Liver (tissue), 9 donors: ENCODE results near the gene MAGI1. TPM values are rescaled to one million over a fixed set of nuclear protein-coding genes. Genes with fewer than 3 reads are reported as not detected.

Source experiments
- DNase-seq: peaks from one replicate; pipeline ENCODE4 v3.0.0-alpha.2; 2017; ENCODE audit warnings: low spot score
- H3K27ac ChIP-seq, 2 donors: one replicate each; pipeline ENCODE4 v1.7.0; 2013; ENCODE audit warnings: inconsistent platforms in 2 of 2, low read length in 2 of 2, control low read depth in 1 of 2, low read depth in 1 of 2, mild to moderate bottlenecking in 1 of 2
- H3K27me3 ChIP-seq, 4 donors: one replicate each; pipeline versions ENCODE4 v1.6.1 to v1.7.0; 2013; ENCODE audit warnings: low read length in 3 of 4, inconsistent platforms in 1 of 4, mild to moderate bottlenecking in 1 of 4, moderate library complexity in 1 of 4; ENCODE audit not compliant: control insufficient read depth in 4 of 4, insufficient read depth in 4 of 4
- H3K36me3 ChIP-seq, 4 donors: one replicate each; pipeline versions ENCODE4 v1.6.1 to v1.7.0; 2013; ENCODE audit warnings: low read length in 3 of 4, mild to moderate bottlenecking in 3 of 4, low read depth in 1 of 4, moderate library complexity in 1 of 4; ENCODE audit not compliant: control insufficient read depth in 4 of 4, insufficient read depth in 3 of 4
- H3K4me1 ChIP-seq, 4 donors: one replicate each; pipeline versions ENCODE4 v1.6.1 to v1.7.0; 2013; ENCODE audit warnings: low read length in 3 of 4, mild to moderate bottlenecking in 3 of 4, moderate library complexity in 1 of 4; ENCODE audit not compliant: control insufficient read depth in 4 of 4, insufficient read depth in 4 of 4
- H3K4me3 ChIP-seq, 3 donors: one replicate each; pipeline versions ENCODE4 v1.6.1 to v1.7.0; 2013; ENCODE audit warnings: low read length in 3 of 3, control low read depth in 1 of 3, low read depth in 1 of 3, mild to moderate bottlenecking in 1 of 3
- H3K9ac ChIP-seq, 2 donors: one replicate each; pipeline ENCODE4 v1.7.0; 2013; ENCODE audit warnings: low read length in 2 of 2, mild to moderate bottlenecking in 2 of 2, moderate library complexity in 2 of 2, control low read depth in 1 of 2, low read depth in 1 of 2
- H3K9me3 ChIP-seq, 4 donors: one replicate each; pipeline versions ENCODE4 v1.6.1 to v1.7.0; 2013; ENCODE audit warnings: low read length in 3 of 4; ENCODE audit not compliant: control insufficient read depth in 4 of 4
- ATF3 ChIP-seq: IDR thresholded peaks from 2 replicates; pipeline ENCODE4 v1.6.1; 2016; ENCODE audit warnings: antibody characterized with exemption
- EGR1 ChIP-seq, 2 donors: IDR thresholded peaks; 2 replicates each; pipeline ENCODE4 v1.6.1; 2016 to 2018; ENCODE audit warnings: antibody characterized with exemption in 2 of 2, low read depth in 2 of 2
- FOXA1 ChIP-seq: IDR thresholded peaks from 2 replicates; pipeline ENCODE4 v1.6.1; 2016; ENCODE audit warnings: antibody characterized with exemption
- FOXA2 ChIP-seq: IDR thresholded peaks from 2 replicates; pipeline ENCODE4 v1.6.1; 2016; ENCODE audit warnings: antibody characterized with exemption
- GABPA ChIP-seq, 2 donors: IDR thresholded peaks in 1 of 2; conservative IDR thresholded peaks in 1 of 2; 2 replicates each; pipeline ENCODE4 v1.6.1; 2016; ENCODE audit warnings: antibody characterized with exemption in 2 of 2, mild to moderate bottlenecking in 1 of 2, moderate library complexity in 1 of 2
- HNF4A ChIP-seq, 2 donors: conservative IDR thresholded peaks; 2 replicates each; pipeline ENCODE4 v1.6.1; 2016; ENCODE audit warnings: antibody characterized with exemption in 2 of 2, mild to moderate bottlenecking in 2 of 2
- HNF4G ChIP-seq: IDR thresholded peaks from 2 replicates; pipeline ENCODE4 v1.6.1; 2016; ENCODE audit warnings: antibody characterized with exemption
- JUND ChIP-seq, 2 donors: IDR thresholded peaks; 2 replicates each; pipeline ENCODE4 v1.6.1; 2016; ENCODE audit warnings: antibody characterized with exemption in 2 of 2
- MAX ChIP-seq: IDR thresholded peaks from 2 replicates; pipeline ENCODE4 v1.6.1; 2016; ENCODE audit warnings: antibody characterized with exemption
- NR2F2 ChIP-seq: IDR thresholded peaks from 2 replicates; pipeline ENCODE4 v1.6.1; 2016; ENCODE audit warnings: antibody characterized with exemption
- RAD21 ChIP-seq, 2 donors: IDR thresholded peaks; 2 replicates each; pipeline ENCODE4 v1.6.1; 2016; ENCODE audit warnings: antibody characterized with exemption in 2 of 2, mild to moderate bottlenecking in 2 of 2
- RXRA ChIP-seq, 2 donors: IDR thresholded peaks; 2 replicates each; pipeline ENCODE4 v1.6.1; 2017 to 2018; ENCODE audit warnings: antibody characterized with exemption in 2 of 2, mild to moderate bottlenecking in 1 of 2
- SP1 ChIP-seq: IDR thresholded peaks from 2 replicates; pipeline ENCODE4 v1.6.1; 2018; ENCODE audit warnings: antibody characterized with exemption, mild to moderate bottlenecking
- TAF1 ChIP-seq: conservative IDR thresholded peaks from 2 replicates; pipeline ENCODE4 v1.6.1; 2016; ENCODE audit warnings: antibody characterized with exemption, mild to moderate bottlenecking
- YY1 ChIP-seq: IDR thresholded peaks from 2 replicates; pipeline ENCODE4 v1.6.1; 2016; ENCODE audit warnings: antibody characterized with exemption, mild to moderate bottlenecking
- ZBTB33 ChIP-seq: IDR thresholded peaks from 2 replicates; pipeline ENCODE4 v1.6.1; 2016; ENCODE audit warnings: antibody characterized with exemption
- WGBS: extraction: QIAGEN DNeasy Blood & Tissue Kit; methylation state at CpG from one replicate; pipeline ENCODE4 v1.1.7; 2013; 5-methylcytosine and 5-hydroxymethylcytosine counted together
- polyA plus RNA-seq, 2 donors: library from polyadenylated mRNA; stranded (reverse) in 1 of 2; unstranded in 1 of 2; fragments of 200-250 nt in 1 of 2; fragments of >200 nt in 1 of 2; fragmentation: Nextera tagmentation in 1 of 2; extraction: Ambion mirVana in 1 of 2; gene quantifications; one replicate each; pipeline versions ENCODE4 v1.2.1 to v1.2.3, GENCODE V29; 2013 to 2015
- total RNA-seq, 2 donors: library from RNA; depleted of rRNA; stranded (reverse); fragments of >200 nt; gene quantifications; one replicate each; pipeline ENCODE4 v1.2.3, GENCODE V29; 2014
- TF ChIP-seq, protein P1 (sequence below): IDR thresholded peaks from 2 replicates; pipeline ENCODE4 v1.6.1; 2016; ENCODE audit warnings: antibody characterized with exemption, mild to moderate bottlenecking
- TF ChIP-seq, protein P2 (sequence below): fragments of 150-350 bp; IDR thresholded peaks from 2 replicates; pipeline ENCODE4 v1.5.1; 2017; ENCODE audit warnings: improper control_type of control experiment, low read depth, low read length; ENCODE audit not compliant: missing input control
- donor health status: healthy.
- donor health status: healthy.
- donor health status: healthy.
- donor health status: healthy.
- donor health status: healthy.

Gene MAGI1
- total and polyA plus RNA-seq, 4 donors, result 9.6 to 68.8 (median 14.0) TPM

DNA sequence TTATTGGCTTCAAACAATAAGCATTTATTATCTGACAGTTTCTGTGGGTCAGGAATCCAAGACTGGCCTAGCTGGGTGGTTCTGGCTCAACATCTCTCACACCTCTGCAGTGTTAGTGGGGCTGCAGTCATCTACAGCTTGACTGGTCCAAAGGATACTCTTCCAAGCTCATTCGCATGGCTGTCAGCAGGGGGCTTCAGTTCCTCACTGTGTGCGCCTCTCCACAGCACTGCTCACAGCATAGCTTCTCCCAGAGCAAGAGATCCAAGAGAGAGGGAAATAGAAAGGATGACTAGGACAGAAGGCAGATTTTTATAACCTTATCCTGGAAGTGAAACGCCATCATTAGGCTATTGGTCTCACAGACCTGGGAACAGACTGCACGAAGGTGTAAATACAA, 64.2 kb downstream of the MAGI1 start (continued):
- TF ChIP-seq, protein P1, sequence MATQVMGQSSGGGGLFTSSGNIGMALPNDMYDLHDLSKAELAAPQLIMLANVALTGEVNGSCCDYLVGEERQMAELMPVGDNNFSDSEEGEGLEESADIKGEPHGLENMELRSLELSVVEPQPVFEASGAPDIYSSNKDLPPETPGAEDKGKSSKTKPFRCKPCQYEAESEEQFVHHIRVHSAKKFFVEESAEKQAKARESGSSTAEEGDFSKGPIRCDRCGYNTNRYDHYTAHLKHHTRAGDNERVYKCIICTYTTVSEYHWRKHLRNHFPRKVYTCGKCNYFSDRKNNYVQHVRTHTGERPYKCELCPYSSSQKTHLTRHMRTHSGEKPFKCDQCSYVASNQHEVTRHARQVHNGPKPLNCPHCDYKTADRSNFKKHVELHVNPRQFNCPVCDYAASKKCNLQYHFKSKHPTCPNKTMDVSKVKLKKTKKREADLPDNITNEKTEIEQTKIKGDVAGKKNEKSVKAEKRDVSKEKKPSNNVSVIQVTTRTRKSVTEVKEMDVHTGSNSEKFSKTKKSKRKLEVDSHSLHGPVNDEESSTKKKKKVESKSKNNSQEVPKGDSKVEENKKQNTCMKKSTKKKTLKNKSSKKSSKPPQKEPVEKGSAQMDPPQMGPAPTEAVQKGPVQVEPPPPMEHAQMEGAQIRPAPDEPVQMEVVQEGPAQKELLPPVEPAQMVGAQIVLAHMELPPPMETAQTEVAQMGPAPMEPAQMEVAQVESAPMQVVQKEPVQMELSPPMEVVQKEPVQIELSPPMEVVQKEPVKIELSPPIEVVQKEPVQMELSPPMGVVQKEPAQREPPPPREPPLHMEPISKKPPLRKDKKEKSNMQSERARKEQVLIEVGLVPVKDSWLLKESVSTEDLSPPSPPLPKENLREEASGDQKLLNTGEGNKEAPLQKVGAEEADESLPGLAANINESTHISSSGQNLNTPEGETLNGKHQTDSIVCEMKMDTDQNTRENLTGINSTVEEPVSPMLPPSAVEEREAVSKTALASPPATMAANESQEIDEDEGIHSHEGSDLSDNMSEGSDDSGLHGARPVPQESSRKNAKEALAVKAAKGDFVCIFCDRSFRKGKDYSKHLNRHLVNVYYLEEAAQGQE, result no peak
- no peak for TF ChIP-seq FOXA1
- TF ChIP-seq RAD21 (IDR thresholded peaks at IDR 0.05), result no peak

- H3K9ac ChIP-seq, result no peak overlapping the region
- TF ChIP-seq EGR1 (IDR thresholded peaks at IDR 0.05; ENCODE audit: low read depth in 2 of 2) (no peak), FOXA1 (no peak), RAD21 (IDR thresholded peaks at IDR 0.05) (peak in 1 of 2 donors; percentile 40)
- peaks cover 0 to 2% (median 0%) of the 10 kb centered on the region in 4 donors for H3K36me3 ChIP-seq
- H3K4me1 ChIP-seq, result no peaks in the 10 kb centered on the region
- H3K9me3 ChIP-seq, result no peaks in the 10 kb centered on the region
- DNase-seq, result no peak
- no peak overlapping the region for H3K27ac ChIP-seq
- no peak overlapping the region for H3K4me3 ChIP-seq
- 89% methylated on average over 1 of the region's 1 CpG for WGBS
- H3K27me3 ChIP-seq, result no peaks in the 10 kb centered on the region
Measured at GRCh38 chr3:65972765-65973164, 66.0 kb downstream of the MAGI1 start.

GRCh38 chr3:65971293-65972252, 67.1 kb downstream of the MAGI1 start:
- no peak overlapping the region for H3K9ac ChIP-seq
- H3K27me3 ChIP-seq, result no peaks in the 10 kb centered on the region
- no peak overlapping the region for H3K27ac ChIP-seq
- H3K36me3 ChIP-seq, result peaks cover 0 to 2% (median 0%) of the 10 kb centered on the region in 4 donors
- no peak overlapping the region for H3K4me3 ChIP-seq
- 66% methylated on average over 7 of the region's 7 CpGs for WGBS
- H3K9me3 ChIP-seq, result no peaks in the 10 kb centered on the region
- H3K4me1 ChIP-seq, result no peaks in the 10 kb centered on the region
- DNase-seq, result no peak
- TF ChIP-seq NR2F2 (no peak), MAX (no peak), FOXA1 (no peak), TAF1 (no peak), FOXA2 (no peak), RXRA (IDR thresholded peaks at IDR 0.05) (no peak), HNF4G (no peak), ZBTB33 (no peak), HNF4A (conservative IDR thresholded peaks at IDR 0.05) (no peak), YY1 (no peak), ATF3 (no peak), JUND (IDR thresholded peaks at IDR 0.05) (no peak), EGR1 (IDR thresholded peaks at IDR 0.05; ENCODE audit: low read depth in 2 of 2) (no peak), GABPA (IDR thresholded peaks at IDR 0.05 in 1 of 2, conservative IDR thresholded peaks at IDR 0.05 in 1 of 2) (no peak), SP1 (no peak)
- TF ChIP-seq, protein P2, sequence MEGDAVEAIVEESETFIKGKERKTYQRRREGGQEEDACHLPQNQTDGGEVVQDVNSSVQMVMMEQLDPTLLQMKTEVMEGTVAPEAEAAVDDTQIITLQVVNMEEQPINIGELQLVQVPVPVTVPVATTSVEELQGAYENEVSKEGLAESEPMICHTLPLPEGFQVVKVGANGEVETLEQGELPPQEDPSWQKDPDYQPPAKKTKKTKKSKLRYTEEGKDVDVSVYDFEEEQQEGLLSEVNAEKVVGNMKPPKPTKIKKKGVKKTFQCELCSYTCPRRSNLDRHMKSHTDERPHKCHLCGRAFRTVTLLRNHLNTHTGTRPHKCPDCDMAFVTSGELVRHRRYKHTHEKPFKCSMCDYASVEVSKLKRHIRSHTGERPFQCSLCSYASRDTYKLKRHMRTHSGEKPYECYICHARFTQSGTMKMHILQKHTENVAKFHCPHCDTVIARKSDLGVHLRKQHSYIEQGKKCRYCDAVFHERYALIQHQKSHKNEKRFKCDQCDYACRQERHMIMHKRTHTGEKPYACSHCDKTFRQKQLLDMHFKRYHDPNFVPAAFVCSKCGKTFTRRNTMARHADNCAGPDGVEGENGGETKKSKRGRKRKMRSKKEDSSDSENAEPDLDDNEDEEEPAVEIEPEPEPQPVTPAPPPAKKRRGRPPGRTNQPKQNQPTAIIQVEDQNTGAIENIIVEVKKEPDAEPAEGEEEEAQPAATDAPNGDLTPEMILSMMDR, result no peak
- TF ChIP-seq, protein P1, result no peak
